Measurements from ENCODE around the gene GREB1.

The GREB1 gene

GRCh38 chr2:11533278-11534070 is at the start of gene GREB1:
GREB1 (plus strand) TSS chr2:11534045; CDS start chr2:11556615, 22,570 bp downstream.
- in situ Hi-C loops (cut with HindIII; ENCODE audit: low pct_ligation_motif_present, low pct_unique_long_range_greater_than_20kb, low sequenced_read_pairs): no loop called here
- no peak for DNase-seq

GRCh38 chr2:11488809-11489208 is 45.0 kb upstream of the GREB1 start:
- in situ Hi-C loops (cut with HindIII; ENCODE audit: low pct_ligation_motif_present, low pct_unique_long_range_greater_than_20kb, low sequenced_read_pairs): no loop called here
- no peak for DNase-seq

- DNase-seq: no peak
- in situ Hi-C loops (cut with HindIII; ENCODE audit: low pct_ligation_motif_present, low pct_unique_long_range_greater_than_20kb, low sequenced_read_pairs): no loop called here
Observed at GRCh38 chr2:11490194-11490593, 43.7 kb upstream of the GREB1 start.

GRCh38 chr2:11491348-11491933 is 42.4 kb upstream of the GREB1 start:
- no peak for DNase-seq
- in situ Hi-C loops (cut with HindIII; ENCODE audit: low pct_ligation_motif_present, low pct_unique_long_range_greater_than_20kb, low sequenced_read_pairs): no loop called here

- DNase-seq: no peak
- in situ Hi-C loops (cut with HindIII; ENCODE audit: low pct_ligation_motif_present, low pct_unique_long_range_greater_than_20kb, low sequenced_read_pairs): no loop called here
Observed at GRCh38 chr2:11492244-11492643, 41.6 kb upstream of the GREB1 start.

GRCh38 chr2:11492720-11493119 is 41.1 kb upstream of the GREB1 start:
- in situ Hi-C loops (cut with HindIII; ENCODE audit: low pct_ligation_motif_present, low pct_unique_long_range_greater_than_20kb, low sequenced_read_pairs): no loop called here
- no peak for DNase-seq

GRCh38 chr2:11493282-11493681 is 40.6 kb upstream of the GREB1 start:
- DNase-seq: no peak
- in situ Hi-C loops (cut with HindIII; ENCODE audit: low pct_ligation_motif_present, low pct_unique_long_range_greater_than_20kb, low sequenced_read_pairs): no loop called here

- DNase-seq: no peak
- in situ Hi-C loops (cut with HindIII; ENCODE audit: low pct_ligation_motif_present, low pct_unique_long_range_greater_than_20kb, low sequenced_read_pairs): no loop called here
Observed at GRCh38 chr2:11494310-11494709, 39.5 kb upstream of the GREB1 start.

- in situ Hi-C loops (cut with HindIII; ENCODE audit: low pct_ligation_motif_present, low pct_unique_long_range_greater_than_20kb, low sequenced_read_pairs): no loop called here
Observed at GRCh38 chr2:11495844-11496681, 37.8 kb upstream of the GREB1 start.

GRCh38 chr2:11498543-11499034 is 35.3 kb upstream of the GREB1 start:
- DNase-seq: no peak
- in situ Hi-C loops (cut with HindIII; ENCODE audit: low pct_ligation_motif_present, low pct_unique_long_range_greater_than_20kb, low sequenced_read_pairs): no loop called here

More at GRCh38 chr2:11495844-11496681, 37.8 kb upstream of the GREB1 start:
- DNase-seq: no peak

GRCh38 chr2:11499081-11499743 is 34.6 kb upstream of the GREB1 start:
- DNase-seq: no peak
- in situ Hi-C loops (cut with HindIII; ENCODE audit: low pct_ligation_motif_present, low pct_unique_long_range_greater_than_20kb, low sequenced_read_pairs): no loop called here

GRCh38 chr2:11500702-11501303 is 33.0 kb upstream of the GREB1 start:
- in situ Hi-C loops (cut with HindIII; ENCODE audit: low pct_ligation_motif_present, low pct_unique_long_range_greater_than_20kb, low sequenced_read_pairs): no loop called here
- no peak for DNase-seq

GRCh38 chr2:11502740-11503292 is 31.0 kb upstream of the GREB1 start:
- no peak for DNase-seq
- in situ Hi-C loops (cut with HindIII; ENCODE audit: low pct_ligation_motif_present, low pct_unique_long_range_greater_than_20kb, low sequenced_read_pairs): no loop called here

- DNase-seq: no peak
- in situ Hi-C loops (cut with HindIII; ENCODE audit: low pct_ligation_motif_present, low pct_unique_long_range_greater_than_20kb, low sequenced_read_pairs): no loop called here
Observed at GRCh38 chr2:11503354-11503927, 30.4 kb upstream of the GREB1 start.

- in situ Hi-C loops (cut with HindIII; ENCODE audit: low pct_ligation_motif_present, low pct_unique_long_range_greater_than_20kb, low sequenced_read_pairs): no loop called here
- DNase-seq: no peak
Observed at GRCh38 chr2:11505652-11506610, 27.9 kb upstream of the GREB1 start.

GRCh38 chr2:11506611-11506969 is 27.3 kb upstream of the GREB1 start:
- no peak for DNase-seq
- in situ Hi-C loops (cut with HindIII; ENCODE audit: low pct_ligation_motif_present, low pct_unique_long_range_greater_than_20kb, low sequenced_read_pairs): no loop called here

- DNase-seq: no peak
- in situ Hi-C loops (cut with HindIII; ENCODE audit: low pct_ligation_motif_present, low pct_unique_long_range_greater_than_20kb, low sequenced_read_pairs): no loop called here
Observed at GRCh38 chr2:11507517-11507916, 26.3 kb upstream of the GREB1 start.
